ENCODE results near the gene CLGN.

CLGN gene

DNA sequence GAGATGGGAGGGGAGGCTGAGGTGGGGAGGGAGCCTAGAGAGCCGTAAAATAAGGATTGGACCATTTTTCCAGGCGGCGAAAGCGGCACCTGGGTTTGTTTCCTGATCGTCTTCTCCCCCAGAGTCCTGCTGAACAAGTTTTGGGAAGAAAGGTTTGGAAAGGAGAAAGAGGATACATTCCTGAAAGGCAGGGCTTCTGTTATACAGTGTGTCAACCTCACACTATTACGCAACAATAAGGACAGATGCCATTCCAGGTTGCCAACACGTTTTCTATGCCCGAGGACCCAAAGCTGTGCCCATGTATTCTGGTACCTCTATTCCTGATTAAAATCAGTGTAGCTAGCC, 53.3 kb downstream of the CLGN start:
- DNase-seq (ENCODE audit: low spot score), result peak; percentile 26

DNA sequence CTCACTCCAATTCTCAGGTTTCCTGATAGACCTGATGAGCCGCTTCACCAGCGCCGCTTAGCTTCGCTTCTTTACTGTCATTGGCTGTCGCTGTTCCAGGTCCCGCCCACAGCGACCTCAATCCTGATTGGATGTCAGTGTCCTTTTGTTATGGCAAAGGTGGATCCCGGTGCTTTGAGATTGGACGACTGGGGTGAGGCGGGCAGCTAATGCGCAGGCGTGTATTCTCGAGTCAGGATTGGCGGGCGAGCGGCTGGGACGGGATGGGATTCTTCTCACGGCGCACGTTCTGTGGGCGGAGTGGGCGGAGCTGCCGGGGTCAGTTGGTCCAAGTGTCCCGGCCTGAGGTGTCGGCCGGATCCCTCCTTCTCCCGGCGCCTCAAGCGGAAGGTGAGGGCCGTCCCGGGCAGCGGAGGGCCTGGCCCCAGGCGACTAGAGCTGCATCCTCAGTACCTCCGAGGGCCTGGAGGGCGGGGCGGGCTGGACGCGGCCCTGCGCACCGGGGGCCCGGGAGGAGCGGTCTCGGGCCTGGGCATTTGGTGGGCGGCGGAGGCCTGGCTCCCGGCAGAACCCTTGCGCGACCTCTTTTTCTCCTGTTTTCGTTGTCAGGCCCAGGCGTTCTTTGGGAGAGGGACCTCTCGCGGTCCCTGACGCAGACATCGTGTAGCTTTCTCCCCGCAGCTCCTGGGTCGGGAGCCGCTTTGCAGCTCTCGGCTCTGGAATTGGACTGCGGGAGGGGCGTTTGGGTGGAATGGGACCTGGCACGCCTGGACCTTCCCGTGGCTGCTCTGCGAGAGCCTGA, 53.9 kb downstream of the CLGN start, which contains the start of gene SCOC:
SCOC (plus strand) TSS at position 319 of the 802 bp plus-strand sequence. CDS start 5,525 bp downstream, outside the sequence.
- DNase-seq (ENCODE audit: low spot score), result peak; percentile 99

DNA sequence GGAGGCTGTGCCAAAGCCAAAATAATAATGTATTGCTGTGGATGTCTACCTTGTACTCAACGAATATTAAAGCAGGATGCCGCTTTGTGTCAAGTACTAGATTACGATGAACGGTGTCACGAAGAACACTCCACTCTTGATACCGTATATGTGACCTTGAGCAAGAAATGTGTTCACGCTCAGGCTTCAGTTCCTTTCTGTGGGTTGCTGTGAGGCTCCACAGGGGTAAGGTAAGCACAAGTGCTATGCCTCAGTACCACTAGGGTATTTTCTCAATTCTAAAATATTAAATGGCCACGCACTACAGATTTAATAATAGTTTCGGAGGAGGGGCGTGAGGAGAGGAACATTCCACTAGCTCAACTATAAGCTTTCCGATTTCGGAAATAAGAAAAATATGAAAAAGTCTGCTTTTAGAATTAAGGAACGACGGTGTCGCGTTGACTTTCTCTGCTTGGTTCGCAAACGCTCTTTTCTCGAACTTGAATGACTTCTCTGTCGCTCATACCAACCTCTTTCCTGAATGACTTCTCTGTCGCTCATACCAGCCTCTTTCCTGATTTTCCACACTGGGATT, 54.6 kb downstream of the CLGN start:
- DNase-seq (ENCODE audit: low spot score), result peak; percentile 25

DNA sequence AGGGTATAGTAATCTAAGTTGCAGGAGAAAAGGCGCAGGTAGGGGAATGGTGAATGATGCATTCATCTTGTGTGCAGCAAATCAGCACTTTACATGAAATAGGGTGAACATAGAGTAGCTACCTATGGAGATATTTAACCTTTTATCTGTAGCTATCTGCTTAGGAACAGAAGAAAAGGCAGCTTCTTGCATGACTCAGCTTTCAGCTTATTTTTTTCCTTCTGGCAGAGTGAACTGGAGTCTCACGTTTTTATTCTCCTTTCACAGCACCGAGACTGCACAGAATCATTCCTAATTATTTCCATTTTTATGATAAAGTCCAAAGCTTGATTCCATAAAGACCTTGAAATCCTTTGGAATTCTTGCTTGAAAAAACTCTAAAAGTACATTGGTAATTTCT, 58.8 kb downstream of the CLGN start:
- DNase-seq (ENCODE audit: low spot score), result no peak

DNA sequence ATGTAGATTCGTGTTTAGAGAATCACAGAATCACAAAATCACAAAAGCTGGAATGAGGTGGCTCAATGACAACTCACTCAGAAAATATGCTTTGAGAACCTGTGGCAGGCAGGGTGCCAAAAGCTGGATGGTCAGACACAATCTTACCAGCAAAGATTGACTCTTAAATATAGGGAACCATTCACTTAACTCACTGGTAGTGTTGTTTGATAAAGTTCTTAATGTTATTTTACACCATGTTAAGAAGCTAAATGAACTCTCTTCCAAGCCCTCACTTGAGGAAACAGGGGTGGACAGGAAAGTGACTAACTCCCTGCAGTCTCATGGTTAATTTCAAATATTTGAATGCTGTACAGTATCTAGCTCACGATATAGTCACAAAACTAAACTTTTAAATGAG, 59.7 kb downstream of the CLGN start:
- peak; percentile 22 for DNase-seq (ENCODE audit: low spot score)

DNA sequence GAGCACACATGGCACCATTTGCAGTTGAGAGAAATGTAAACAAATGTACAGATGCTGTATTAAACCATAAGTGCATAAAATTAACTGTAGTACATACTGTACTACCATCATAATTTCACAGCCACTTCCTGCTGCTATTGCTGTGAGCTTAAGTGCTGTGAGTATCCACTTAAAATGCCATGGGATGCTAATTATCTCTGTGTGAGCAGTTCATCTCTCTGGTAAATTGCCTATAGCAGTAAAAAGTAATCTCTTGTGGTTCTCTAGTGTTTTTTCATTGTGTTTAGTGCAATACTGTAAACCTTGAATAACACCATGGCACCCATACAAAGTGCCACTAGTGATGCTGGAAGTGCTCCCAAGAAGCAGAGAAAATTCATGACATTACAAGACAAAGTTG, 63.9 kb downstream of the CLGN start:
- no peak for DNase-seq (ENCODE audit: low spot score)

DNA sequence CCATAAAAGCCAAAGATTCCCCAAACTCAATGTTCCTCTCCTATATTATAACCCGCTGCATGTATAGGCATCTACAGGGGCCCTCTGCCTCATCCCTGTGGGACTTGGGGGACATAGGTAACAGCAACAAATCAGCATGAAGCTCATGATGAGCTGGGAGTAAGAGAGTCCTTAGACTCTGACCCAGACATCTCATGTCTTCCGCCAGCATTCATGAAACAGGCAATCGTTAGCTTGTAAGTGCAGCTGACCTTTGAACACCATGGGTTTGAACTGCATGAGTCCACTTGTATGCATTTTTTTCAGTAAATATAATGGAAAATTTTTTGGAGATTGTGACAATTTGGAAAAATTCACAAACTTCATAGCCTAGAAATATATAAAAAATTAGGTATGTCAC, 64.4 kb downstream of the CLGN start:
- no peak for DNase-seq (ENCODE audit: low spot score)

DNA sequence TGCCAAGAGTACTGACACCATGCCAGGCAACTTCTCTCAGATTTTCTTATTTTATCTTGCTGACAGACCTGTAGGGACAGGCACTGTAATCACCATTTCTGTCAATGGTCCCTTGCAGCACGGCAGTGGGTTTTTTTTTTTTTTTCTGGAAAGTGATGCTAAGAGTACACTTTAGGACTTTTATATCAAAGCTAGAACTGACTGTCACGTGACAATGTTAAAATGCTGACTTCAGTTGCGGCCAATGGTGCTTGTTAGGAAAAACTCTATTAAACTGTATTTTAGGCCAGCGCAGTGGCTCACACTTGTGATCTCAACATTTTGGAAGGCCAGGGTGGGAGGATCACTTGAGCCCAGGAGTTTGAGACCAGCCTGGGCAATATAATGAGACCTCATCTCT, 66.3 kb downstream of the CLGN start:
- DNase-seq (ENCODE audit: low spot score), result no peak

DNA sequence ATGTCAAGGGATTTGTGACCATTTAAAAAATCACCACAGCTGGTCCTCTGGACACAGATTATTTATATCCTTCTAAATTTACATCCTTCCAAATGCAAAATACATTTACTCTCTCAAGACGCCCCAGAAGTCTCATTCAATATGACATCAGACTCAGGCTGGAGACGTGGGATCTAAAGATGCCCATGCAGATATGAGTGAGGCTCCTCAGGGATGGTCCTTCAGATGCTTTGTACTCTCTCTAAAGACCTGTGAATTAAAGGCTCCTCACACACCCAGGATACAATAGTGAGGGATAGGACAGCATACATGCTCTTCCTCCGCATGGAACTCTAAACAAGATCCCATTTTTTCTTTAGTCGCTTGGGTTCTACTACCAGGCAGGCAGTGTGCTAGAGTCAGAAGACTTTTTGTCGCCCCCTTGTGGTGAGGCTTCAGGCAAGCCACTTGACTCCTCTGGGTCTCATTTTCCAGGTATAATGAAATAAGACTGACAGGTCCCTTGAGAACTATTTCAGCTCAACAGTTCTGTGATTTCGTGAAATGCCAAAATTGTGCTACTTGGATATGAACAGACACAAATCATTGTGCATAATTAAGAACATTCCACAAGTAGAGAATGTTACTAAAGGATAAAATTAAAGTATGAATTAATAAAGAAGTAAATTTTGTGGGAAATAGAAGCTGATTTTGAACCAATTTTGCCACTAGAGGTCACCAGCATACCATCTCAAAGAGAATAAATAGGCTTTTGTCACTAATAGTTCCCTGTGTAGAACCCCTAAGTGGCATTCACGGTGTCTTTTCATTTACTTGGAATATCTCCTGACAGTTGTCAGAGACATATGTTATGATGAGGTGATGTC, 67.7 kb downstream of the CLGN start:
- DNase-seq (ENCODE audit: low spot score), result peak; percentile 80

DNA sequence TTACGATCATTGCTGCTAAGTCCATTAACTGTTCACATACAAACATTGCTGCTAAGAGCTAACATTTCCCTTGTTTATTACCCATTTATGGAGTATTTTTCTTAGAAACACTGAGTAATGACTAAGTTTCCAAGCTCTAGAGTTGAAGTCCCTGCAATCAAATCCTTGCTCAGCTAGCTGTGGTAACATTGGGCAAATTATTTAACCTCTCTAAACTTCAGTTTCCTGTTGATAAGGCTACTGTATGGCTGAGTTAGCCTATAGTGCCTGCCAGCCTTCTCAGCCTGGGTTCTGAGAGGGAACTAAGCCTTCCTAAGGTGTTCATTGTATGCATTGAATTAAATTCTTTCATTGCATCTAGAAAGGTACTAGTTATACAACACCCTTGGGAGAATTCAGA, 69.2 kb downstream of the CLGN start:
- DNase-seq (ENCODE audit: low spot score), result no peak

DNA sequence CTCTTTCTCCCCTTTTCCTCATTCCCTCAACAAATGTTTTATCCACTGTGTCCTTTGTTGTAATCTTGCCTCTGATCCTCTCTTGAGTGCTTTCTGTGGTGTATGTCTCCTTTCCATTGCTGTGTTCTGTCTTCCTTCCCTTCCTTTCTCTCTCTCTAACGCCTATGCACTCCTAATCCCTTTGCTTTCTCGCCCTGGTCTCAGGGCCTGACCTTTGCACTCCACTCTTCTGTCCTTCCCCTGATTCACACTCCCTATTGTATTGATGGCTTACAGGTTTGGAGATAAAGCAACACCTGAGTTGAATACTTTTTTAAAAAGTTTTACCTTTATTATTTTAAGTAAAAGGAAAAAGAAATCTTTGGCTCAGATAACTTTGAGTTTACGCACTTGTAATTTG, 69.6 kb downstream of the CLGN start:
- DNase-seq (ENCODE audit: low spot score), result no peak

DNA sequence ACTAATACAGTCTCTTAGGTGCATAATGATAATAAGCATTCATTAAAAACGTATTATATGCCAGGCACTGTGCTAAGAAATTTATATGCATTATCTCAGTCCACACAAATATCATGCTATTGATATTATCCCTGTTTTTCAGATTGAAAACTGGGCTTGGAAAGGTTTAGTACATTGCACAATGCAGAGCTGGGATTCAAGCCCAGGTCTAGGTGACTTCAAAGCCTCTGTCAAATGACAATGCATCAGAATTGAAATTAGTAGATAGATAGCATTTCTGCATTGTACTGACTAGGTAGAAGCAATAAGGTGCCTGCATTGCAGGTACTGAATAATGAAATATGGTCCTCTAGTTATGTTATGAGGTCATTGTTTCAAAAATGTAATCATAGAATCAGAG, 72.2 kb downstream of the CLGN start:
- no peak for DNase-seq (ENCODE audit: low spot score)

DNA sequence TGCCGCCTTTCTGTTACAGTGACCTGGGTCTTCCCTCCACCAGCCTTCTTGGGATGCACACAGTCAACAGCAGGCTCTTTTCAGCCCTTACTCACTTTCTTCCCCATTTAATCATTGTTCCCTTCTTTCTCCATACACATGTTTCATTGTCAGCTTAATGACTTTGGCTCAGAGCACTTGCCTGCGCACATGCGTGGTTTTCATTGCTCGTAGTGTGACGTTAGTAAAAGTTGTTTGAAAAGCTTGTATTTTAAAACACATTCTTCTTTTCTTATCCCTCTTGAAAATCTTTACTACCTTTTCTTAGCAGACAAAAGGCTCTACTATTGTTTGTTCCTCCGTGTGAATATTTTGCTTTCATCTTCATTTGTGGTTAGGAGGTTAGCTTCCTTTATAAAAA, 73.7 kb downstream of the CLGN start:
- DNase-seq (ENCODE audit: low spot score), result no peak

DNA sequence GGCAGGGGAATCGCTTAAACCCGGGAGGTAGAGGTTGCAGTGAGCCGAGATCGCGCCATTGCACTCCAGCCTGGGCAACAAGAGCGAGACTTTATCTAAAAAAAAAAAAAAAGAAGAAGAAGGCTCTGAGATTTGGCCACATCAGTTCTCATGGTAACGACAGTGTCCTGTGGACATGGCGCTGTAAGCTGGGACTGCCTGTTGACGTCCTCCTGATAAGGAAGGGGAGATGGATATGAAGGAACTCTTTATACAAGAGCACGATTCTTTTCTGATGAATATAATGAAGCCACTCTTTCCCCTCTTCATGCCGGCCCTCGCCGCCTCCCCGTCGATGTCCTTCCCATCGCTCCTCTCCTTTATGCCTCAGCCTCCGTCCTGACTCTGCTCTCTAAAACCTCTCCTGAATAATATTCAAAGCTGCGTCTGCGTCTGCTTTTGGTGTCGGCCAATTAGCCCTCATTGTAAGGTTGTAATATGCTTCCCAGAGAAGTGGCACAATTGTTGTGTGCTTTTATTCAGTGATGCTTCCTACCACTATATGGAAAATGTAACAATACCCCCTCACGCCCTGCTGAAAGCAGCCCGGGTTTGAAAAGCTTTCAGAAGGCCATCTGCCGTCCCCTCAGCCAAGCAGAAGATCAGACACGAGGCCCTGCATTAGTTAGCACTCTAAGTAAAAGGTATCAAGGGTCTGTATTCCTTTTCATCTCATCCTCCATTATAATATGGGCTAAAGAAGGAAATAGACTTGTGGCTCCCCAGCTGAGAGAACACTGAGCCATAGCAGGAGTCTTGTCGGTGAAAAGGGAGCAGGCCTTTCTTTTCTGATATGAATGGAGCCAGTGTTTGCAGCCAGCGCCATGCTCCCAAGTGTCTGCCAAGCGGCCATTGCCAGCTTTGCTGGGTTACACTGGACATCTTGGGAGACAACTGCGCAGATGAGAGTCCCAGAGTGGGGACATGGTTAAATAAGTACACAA, 76.1 kb downstream of the CLGN start:
- no peak for DNase-seq (ENCODE audit: low spot score)

DNA sequence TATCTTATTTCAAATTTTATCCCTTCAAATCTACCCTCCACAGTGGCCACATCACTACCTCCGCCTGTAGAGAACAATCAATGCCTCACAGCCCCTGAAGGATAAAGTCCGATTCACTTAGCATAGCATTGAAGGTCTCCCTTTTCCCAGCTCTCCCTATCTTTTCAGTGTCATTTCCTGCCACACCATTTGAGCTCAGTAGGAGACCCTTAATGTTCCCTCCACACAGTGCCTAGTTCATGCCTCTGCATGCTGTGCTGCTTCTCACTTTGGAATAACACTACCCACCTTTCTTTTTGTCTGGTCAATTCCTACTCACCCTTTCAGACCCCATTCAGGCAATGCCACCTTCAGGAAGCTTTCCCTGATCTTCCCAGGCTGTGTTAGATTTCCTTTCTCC, 77.6 kb downstream of the CLGN start:
- no peak for DNase-seq (ENCODE audit: low spot score)

DNA sequence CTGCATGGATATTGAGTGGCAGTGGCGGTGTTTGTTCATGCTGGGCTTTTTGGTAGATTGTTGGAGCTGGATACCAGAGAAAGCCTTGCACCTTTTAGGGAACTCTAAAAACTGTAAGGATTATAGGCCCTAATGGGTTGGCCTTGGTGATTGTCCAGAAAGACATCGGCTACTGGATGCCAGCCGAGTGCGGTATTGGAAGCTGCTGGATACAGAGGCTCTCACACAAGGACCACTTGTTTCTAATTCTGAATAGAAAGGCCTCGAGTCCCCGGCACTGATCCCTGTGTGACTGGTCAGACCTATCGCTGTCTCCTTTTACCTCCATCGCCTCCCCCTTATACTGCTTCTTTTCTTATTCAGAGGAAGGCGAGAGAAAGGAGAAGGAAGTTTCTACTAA, 81.3 kb downstream of the CLGN start:
- DNase-seq (ENCODE audit: low spot score), result no peak

DNA sequence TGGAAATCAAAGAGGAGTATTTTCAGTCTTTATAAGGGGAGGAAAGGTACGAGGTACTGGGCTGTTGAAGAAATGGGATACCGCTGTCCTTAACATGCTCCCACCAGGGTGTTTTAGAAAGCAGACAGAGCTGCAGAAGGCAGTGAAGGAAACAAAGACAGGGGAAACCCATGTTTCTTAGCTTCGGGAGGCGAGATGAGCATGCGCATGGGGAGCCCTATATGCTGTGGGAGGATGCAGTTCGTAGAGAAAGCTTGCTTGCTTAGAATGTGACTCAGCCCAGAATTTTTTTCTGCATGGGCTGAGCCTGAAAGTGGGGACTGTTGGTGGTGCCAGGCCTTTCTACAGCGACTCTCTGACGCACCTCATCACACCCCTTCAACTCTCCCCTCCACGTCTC, 82.8 kb downstream of the CLGN start:
- DNase-seq (ENCODE audit: low spot score), result no peak

DNA sequence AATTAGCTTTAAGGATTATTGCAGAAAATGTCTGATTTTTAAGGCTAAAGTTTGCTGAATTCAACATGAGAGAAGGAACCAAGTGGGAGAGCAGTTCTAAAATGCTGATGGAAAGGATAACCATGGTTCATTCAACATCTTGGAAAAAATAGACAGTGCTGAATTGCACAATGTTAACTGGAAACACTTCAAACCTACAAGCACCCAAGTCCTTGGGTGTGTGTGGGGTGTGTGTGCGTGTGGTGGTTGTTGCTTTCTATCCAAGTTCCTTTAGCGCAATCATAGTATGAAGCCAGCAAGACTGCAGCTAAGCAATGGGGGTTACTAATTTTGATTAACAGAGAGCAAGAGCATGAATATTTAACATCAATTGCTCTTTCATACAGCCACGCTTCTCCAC, 83.3 kb downstream of the CLGN start:
- DNase-seq (ENCODE audit: low spot score), result no peak

DNA sequence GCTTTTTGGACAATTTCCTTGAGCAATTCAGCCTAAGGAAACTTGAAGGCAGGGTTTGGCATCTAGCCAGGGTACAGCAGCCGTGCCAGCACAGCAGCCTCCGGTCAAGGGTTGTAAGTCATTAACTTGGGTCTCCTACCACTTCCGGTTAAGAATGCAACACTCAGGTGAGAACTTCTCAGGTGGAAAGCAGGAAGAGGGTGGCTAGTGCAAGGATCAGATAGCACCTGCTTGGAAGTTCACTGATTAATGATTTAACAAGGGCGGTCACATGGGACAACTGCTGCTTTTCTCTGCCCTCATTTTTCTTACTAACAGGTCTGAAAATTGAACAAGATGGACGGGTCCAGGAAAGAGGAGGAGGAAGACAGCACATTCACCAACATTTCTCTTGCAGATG, 84.1 kb downstream of the CLGN start:
- DNase-seq (ENCODE audit: low spot score), result peak; percentile 91

DNA sequence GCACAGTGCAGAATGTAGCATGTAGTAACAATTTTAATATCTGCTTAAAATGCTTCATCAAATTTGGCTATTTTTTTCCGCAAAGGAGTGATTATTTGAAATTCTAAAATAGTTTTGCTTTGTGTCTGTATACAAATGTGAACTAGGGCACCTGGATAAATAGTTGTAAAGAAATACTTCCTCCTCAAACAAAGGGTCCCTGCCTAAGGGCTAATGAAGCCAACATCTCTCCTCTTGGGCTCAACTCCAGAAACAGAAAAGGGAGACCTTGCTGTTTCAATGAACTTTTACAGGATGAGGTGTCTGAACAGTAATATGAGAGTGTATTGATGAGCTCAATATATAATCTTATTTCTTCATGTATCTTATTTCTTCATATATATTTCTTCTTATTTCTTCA, 84.8 kb downstream of the CLGN start:
- no peak for DNase-seq (ENCODE audit: low spot score)
